ENCODE data around the gene FAM171A1. TPM values are rescaled to one million over a fixed set of nuclear protein-coding genes. Genes with fewer than 3 reads are reported as not detected.
A peak's percentile ranks its signal among the peaks of the same experiment; 100 is the strongest.

The FAM171A1 gene
- total RNA-seq, 1 donor from 2014 or later: 27.7 TPM

GRCh38 chr10:15172306-15172840 lies 198.7 kb downstream of the FAM171A1 start:
- H3K4me3 ChIP-seq: no peak overlapping the region
- no peaks in the 10 kb centered on the region for H3K9me3 ChIP-seq
- no peaks in the 10 kb centered on the region for H3K27me3 ChIP-seq
- H3K36me3 ChIP-seq: no peaks in the 10 kb centered on the region
- TF ChIP-seq CTCF (IDR thresholded peaks at IDR 0.05): no peak
- no peaks in the 10 kb centered on the region for H3K4me1 ChIP-seq
- intact Hi-C loops (cut with DNase I): no loop called here
- no peak overlapping the region for H3K27ac ChIP-seq
- no peak for DNase-seq (ENCODE audit: low spot score in 2 of 2)

GRCh38 chr10:15169555-15170401 lies 201.3 kb downstream of the FAM171A1 start:
- Histone ChIP-seq H3K27ac (peak overlapping the region in 1 of 2 donors; percentile 15), H3K27me3 (no peaks in the 10 kb centered on the region), H3K36me3 (no peaks in the 10 kb centered on the region), H3K4me3 (no peak overlapping the region), H3K9me3 (no peaks in the 10 kb centered on the region), H3K4me1 (no peaks in the 10 kb centered on the region)
- DNase-seq (ENCODE audit: low spot score in 2 of 2): no peak
- TF ChIP-seq CTCF (IDR thresholded peaks at IDR 0.05): no peak
- intact Hi-C loops (cut with DNase I): loop anchor here (2.0 to 10.0 kb wide), 5 partner anchors 72 to 2005 kb away; partner anchors contain the start of genes FAM171A1, MCM10, PTER and RPP38

GRCh38 chr10:15168786-15169554 lies 202.1 kb downstream of the FAM171A1 start:
- no peaks in the 10 kb centered on the region for H3K4me1 ChIP-seq
- H3K27ac ChIP-seq: peak overlapping the region in 1 of 2 donors; percentile 15
- DNase-seq (ENCODE audit: low spot score in 2 of 2): peak; percentile 69 to 96
- H3K36me3 ChIP-seq: no peaks in the 10 kb centered on the region
- no peak for TF ChIP-seq CTCF (IDR thresholded peaks at IDR 0.05)
- H3K9me3 ChIP-seq: no peaks in the 10 kb centered on the region
- peak overlapping the region in 1 of 2 donors; percentile 36 for H3K4me3 ChIP-seq
- H3K27me3 ChIP-seq: no peaks in the 10 kb centered on the region
- intact Hi-C loops (cut with DNase I): loop anchor here (1.0 to 10.0 kb wide), 7 partner anchors 72 to 2004 kb away; partner anchors contain the start of genes CDNF, DCLRE1C, FAM171A1 and HSPA14

- intact Hi-C loops (cut with DNase I): loop anchor here (1.0 to 10.0 kb wide), 7 partner anchors 71 to 2004 kb away; partner anchors contain the start of genes CDNF, DCLRE1C, FAM171A1 and HSPA14
- H3K4me1 ChIP-seq: no peaks in the 10 kb centered on the region
- no peaks in the 10 kb centered on the region for H3K27me3 ChIP-seq
- no peaks in the 10 kb centered on the region for H3K9me3 ChIP-seq
- H3K4me3 ChIP-seq: peak within 1 kb of the TSS; percentile 91 to 99
- no peaks in the 10 kb centered on the region for H3K36me3 ChIP-seq
- H3K27ac ChIP-seq: peak within 1 kb of the TSS; percentile 75 to 87
- peak; percentile 19 to 90 for DNase-seq (ENCODE audit: low spot score in 2 of 2)
- peak; percentile 34 to 54 (median 49) for TF ChIP-seq CTCF (IDR thresholded peaks at IDR 0.05)
Observed at GRCh38 chr10:15168291-15168785, 202.8 kb downstream of the FAM171A1 start, which contains the start of gene NMT2. Gene NMT2, minus strand, starts transcription at chr10:15168693. Its CDS starts 81 bp downstream, at chr10:15168612.

Measured in ascending aorta (tissue), 2 donors.